Right ventricle myocardium superior (tissue), 1 donor: ENCODE results near the gene DGKD. TPM values are rescaled to one million over a fixed set of nuclear protein-coding genes. Genes with fewer than 3 reads are reported as not detected.

Experiments used
- ATAC-seq: fragments of 200-7000 bp; cut with Tn5 transposase; one replicate; pipeline ENCODE4 v1.9.1; 2020; ENCODE audit warnings: mild to moderate bottlenecking; ENCODE audit not compliant: poor library complexity
- DNase-seq: peaks from one replicate; pipeline ENCODE4 v3.0.0-alpha.2; 2020
- intact Hi-C: fragments of 100-400 bp; cut with DNase I; formaldehyde crosslinking; loops from one replicate; pipeline ENCODE4 v1.11.2; 2022
- total RNA-seq: library from RNA; stranded (reverse); fragmentation: NEBNext Ultra II Directional; extraction: Animal tissue kit (Norgen Biotek cat#: 25700); gene quantifications from one replicate; pipeline ENCODE4 v1.2.1, GENCODE V29; 2021
- donor health status: DM: no; HTN: yes; CAD: no; lungs with severe emphysema.

The DGKD gene
- total RNA-seq, 1 donor from 2014 or later: 27.2 TPM

DNA sequence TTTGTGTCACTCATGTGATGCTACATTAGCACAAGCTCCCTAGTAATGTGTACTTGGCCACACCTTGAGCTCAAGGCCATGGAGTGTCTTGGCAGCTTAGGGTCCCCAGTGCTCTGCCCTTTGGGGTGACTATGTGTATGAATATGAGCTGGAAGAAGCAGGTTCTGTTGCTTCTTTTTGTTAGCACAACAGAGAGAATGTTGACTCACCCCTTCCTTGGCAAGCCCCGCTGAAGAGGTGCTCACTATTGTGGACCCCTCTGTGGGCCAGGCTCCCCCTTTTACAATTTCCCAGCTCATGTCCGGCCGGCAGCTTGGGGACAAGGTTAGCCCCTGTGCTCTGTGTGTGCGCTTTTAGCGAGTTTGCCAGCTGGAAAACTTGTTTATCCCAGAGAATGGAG is 48.1 kb downstream of the DGKD start:
- intact Hi-C loops: loop anchor here (5.0 kb wide), 1 partner anchor 40 kb away; no protein-coding TSS in a partner anchor
- DNase-seq (no peak), ATAC-seq (no peak)

DNA sequence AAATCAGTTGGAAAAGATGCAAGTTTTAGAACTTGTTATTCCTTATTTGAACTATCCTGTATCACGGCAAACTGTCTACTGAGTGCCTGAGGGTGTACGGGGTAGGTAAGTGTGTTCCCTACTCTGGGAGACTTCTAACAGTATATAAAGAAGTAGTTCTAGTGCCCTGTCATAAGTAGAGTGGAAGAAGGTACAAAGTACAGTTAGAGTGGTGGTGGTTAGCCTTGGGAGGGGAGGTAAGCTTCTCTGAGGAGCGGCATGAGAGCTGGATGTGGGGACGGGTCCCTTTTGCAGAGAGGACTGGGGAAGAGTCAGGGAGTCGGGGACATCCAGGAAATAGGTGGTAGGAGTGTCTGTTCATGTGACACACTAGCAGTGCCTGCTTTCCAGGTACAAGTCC is 48.5 kb downstream of the DGKD start:
- intact Hi-C loops: loop anchor here (5.0 kb wide), 1 partner anchor 40 kb away; no protein-coding TSS in a partner anchor
- ATAC-seq (no peak), DNase-seq (no peak)

GRCh38 chr2:233404222-233404621 is 49.9 kb downstream of the DGKD start:
- DNase-seq (no peak), ATAC-seq (no peak)
- intact Hi-C loops: loop anchor here (5.0 kb wide), 1 partner anchor 38 kb away; no protein-coding TSS in a partner anchor

DNA sequence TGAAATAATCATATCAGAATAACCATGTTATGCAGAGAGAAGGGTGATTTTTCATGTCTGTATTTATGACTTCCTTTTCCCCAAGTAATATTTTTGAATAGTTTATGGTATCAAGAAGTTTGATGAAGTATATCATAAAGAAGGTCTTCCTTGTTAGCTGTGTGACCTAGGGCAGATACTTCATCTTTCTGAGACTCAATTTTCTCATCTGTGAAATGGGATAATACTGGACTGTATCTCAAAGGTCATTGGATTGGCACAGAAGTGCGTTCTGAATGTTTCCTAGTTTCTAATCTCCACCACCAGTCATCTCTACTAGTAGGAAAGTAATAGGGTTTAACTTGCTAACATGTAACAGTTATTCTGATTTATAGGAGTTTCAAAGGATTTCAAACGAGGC is 52.6 kb downstream of the DGKD start:
- no peak for ATAC-seq
- intact Hi-C loops: no loop called here
- no peak for DNase-seq

GRCh38 chr2:233407771-233408181 is 53.5 kb downstream of the DGKD start:
- intact Hi-C loops: no loop called here
- peak; percentile 64 for ATAC-seq
- peak; percentile 48 for DNase-seq

DNA sequence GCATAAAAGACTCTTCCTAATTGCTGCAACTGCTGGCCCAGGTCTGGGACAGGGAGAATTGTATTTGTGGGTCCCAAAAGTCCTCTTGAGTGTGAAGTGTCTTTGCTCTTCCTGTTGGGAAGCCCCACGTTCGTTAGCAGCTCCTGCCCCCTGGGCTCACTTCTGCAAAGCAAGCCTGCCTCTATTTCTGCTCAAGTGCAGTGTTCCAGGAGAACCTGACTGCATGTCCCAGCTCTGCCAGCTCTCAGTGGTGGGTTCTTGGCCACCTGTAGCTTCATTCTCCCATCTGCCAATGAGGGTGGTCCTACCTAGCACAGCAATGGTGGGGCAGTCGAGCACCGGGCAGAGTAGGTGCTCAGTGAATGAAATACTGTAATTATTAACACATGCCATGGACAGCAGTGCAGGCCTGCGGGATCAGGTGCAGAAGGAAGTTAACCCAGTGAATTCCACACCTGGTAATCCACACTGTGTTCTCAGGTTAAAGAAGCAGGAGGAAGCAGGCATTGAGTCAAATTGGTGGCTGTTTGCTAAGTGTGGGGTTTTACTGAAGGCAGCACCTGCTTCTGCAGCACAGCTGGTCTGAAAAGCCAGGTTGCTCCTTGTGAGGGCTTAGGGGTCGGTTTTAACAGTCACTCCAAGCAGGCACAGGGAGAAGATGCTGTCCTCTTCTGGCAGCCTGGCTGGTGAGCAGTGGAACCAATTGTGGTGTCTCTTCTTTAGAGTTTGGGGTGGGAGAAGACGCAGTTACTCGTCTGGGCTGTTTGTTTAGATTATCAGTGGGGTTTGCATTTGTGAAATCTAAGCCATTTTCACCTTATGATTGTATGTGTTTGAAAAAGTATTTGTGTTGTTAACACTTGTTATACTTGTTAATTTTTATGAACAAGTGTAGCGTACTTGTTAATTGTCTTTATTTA is 54.3 kb downstream of the DGKD start:
- intact Hi-C loops: no loop called here
- DNase-seq (no peak), ATAC-seq (no peak)

DNA sequence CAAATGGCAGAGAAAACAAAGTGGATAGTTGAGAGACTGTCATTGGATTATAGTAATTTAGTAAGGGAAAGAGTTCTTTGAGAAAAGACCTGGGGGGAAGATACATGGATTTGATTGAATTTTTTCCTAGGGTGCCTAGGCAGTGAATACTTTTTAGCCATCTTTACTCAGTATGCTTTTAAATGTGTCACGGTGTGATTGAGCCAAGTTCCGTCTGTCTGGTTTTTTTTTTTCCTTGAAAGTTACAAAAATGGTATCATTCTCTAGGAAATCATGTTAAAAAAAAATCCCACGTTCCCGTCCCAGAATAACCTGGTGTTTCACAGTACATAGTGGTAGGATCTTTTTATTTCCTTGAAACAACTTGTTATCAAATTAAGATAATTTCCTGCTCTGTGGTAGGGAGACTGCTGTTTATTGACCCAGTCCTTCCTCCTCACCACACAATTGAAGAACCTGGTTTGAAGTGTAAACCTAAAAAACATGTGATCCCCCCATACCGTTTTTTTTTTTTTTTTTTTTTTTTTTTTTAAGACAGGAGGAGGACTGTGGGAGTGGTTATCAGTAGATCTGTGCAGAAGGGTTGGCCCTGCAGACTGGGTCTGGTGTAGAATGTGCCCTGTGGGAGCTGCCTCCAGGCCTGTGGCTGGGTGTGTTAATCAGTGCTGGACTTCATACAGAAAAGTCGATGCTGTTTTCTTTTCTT is 55.1 kb downstream of the DGKD start:
- intact Hi-C loops: no loop called here
- DNase-seq (peak; percentile 51), ATAC-seq (peak; percentile 51)

DNA sequence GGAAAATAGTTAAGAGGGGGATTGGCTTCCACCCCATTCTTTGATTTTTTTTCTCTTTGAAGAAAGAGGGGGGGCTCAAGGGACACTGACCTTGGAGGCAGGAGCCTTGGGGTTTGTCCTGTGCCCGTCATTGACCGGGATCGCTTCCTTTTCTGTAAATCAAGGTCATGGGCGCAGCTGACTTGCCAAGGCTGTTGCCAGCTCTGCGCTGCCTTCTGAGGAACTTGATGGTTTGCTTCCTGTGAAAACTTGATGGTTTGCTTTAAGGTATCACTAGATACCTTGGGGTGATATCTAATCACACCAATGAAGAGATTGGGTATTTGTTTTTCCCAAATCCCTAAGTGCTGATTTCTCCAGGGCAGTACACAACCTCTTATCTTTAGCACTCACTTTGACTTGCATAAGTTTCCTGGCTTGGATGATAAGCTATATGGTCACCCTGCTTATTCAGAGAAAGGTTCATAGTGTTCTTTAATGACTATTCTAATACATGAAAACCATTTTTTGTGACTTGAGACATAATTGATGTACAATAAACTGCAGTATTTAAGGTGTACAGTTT is 56.0 kb downstream of the DGKD start:
- intact Hi-C loops: no loop called here
- DNase-seq (no peak), ATAC-seq (peak; percentile 20)

GRCh38 chr2:233411162-233411561 is 56.9 kb downstream of the DGKD start:
- DNase-seq (no peak), ATAC-seq (no peak)
- intact Hi-C loops: no loop called here

DNA sequence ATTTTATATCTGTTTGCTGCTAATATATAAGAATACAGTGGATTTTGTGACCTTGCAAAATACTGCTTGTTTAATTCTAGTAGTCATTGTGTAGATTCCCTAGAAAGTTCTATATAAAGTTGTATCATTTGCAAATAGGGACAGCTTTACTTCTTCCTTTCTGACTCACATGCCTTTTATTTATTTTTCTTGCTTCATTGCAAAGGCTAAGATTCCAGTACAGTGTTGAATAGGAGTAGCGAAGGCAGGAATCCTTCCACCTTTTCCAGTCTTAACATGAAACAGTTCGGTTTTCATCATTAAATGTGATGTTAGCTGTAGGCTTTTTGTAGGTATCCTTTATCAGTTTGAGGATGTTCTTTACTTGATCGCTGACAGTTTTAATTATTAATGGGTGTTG is 58.1 kb downstream of the DGKD start:
- intact Hi-C loops: no loop called here
- ATAC-seq: no peak
- no peak for DNase-seq

DNA sequence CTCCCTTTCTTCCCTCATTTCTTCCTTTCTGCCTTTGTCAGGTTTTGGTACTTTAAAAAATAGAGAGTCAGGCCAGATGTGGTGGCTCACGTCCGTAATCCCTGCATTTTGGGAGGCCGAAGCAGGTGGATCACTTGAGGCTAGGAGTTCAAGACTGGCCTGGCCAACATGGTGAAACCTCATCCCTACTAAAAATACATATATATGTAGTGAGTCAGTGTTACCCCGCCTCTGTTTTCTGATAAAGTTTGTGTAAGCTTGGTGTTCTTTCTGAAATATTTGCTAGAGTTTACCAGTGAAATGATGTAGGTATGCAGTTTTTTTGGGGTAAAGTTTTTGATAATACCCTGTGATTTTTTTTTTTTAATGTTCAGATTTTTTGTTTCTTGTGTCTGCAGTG is 58.8 kb downstream of the DGKD start:
- ATAC-seq (no peak), DNase-seq (no peak)
- intact Hi-C loops: no loop called here

- ATAC-seq (peak; percentile 83), DNase-seq (peak; percentile 71)
- intact Hi-C loops: no loop called here
Observed at GRCh38 chr2:233413559-233414272, 59.4 kb downstream of the DGKD start.

- intact Hi-C loops: no loop called here
- DNase-seq (no peak), ATAC-seq (peak; percentile 42)
Observed at GRCh38 chr2:233414273-233414654, 60.0 kb downstream of the DGKD start.

DNA sequence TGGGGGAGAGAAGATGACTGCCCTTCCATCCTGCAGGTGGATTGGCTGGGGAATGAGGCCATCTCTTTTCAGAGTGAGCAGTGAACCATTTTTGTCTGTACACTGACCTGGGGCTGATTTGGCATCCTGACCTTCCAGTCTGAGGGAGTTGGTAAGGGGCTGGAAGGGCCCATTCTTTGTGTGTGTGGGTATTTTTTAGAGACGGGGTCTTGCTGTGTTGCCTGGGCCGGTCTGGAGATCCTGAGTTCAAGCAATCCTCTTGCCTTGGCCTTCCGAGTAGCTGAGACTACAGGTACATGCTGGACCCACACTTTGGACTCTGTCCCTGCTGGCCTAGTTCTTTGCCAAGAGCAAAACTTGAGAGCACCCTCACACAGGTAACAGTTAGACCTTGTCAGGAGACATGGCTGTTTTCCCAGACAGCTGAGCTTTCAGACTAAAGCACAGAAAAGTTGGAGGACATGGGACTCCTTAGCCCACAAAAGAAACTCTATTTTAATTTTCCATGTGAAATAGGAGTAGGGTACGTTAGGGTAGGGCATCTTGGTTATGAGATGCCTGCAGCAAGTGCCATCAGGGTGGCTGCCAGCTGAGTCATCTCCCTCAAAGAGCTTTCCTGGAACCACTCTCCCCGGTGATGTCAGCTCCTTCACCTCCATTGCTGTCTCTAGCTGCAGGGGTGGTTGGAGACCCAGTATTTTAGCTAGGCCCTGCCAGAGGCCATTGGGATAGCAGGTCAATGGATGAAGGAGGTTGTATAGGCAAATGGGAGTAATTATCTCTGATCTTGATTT is 60.7 kb downstream of the DGKD start:
- ATAC-seq (no peak), DNase-seq (no peak)
- intact Hi-C loops: no loop called here

- DNase-seq (no peak), ATAC-seq (no peak)
- intact Hi-C loops: no loop called here
Observed at GRCh38 chr2:233416199-233416598, 61.9 kb downstream of the DGKD start.

DNA sequence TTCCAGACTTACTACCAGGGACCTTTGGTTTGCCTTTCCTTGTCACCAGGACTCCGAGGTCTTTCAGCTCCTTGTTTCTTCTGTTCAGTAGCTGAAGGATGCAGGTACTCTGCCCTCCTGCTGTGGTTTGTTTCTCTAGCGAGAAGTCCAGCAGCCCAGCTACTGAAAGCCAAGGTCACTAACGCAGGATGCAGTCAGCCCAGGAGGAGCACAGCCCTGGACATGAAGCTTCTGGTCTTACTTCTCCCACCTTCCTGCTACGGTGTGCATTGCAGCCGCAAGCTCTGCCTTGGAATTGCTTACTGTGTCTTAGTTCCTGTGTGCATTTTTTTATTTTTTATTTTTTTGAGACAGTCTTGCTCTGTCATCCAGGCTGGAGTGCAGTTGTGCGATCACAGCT is 62.4 kb downstream of the DGKD start:
- DNase-seq: no peak
- intact Hi-C loops: no loop called here
- ATAC-seq: no peak

- no peak for ATAC-seq
- intact Hi-C loops: no loop called here
- DNase-seq: no peak
Observed at GRCh38 chr2:233417282-233417681, 63.0 kb downstream of the DGKD start.

DNA sequence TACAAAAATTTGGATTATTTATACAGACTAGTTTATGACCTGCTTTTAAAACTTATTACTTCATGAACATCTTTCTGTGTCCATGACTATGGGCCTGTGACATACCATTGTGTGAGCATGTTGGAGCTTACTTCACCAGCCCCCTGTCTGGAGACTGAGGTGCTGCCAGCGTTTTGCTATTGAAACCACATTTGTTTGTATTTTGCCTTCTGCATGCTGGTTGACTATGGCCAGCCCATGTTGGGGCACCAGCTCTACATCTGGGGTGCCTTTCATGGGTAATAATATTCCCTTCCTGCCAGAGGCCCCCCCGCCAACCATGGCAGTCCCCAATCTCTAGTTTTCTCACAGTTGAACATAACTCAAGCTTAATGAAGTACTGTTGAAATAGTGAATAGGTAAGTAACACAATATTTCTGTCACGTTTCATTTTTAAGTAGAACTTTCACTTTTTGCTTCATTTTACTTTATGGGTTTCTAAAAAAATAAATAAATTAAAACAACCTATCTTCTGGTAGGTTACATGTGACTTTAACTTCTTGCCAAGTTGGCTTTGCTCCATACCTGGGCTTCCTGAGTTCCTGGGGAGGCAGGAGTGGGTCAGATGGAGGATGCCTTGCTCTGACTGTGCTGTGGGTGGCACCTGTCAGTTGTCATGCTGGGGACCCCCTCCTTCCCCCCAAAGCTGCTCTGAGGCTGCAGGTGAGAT is 63.9 kb downstream of the DGKD start:
- intact Hi-C loops: no loop called here
- no peak for DNase-seq
- no peak for ATAC-seq
